Astrocyte of the cerebellum (primary cell): ENCODE measurements around the gene AUP1.

ENCODE experiments used
- DNase-seq: peaks from one replicate; pipeline ENCODE4 v3.0.0-alpha.2; 2011; ENCODE audit warnings: low read depth
- H3K4me3 ChIP-seq: 2 replicates; pipeline ENCODE4 v1.5.1; 2011; ENCODE audit warnings: mild to moderate bottlenecking, low read depth, low read length, moderate library complexity
- in situ Hi-C: cut with HindIII; loops from 2 replicates; pipeline ENCODE4 v1.10.0; 2017; ENCODE audit warnings: low sequenced_read_pairs
- TF ChIP-seq, protein P1 (sequence below): IDR thresholded peaks from 2 replicates; pipeline ENCODE4 v1.5.1; 2012; ENCODE audit warnings: low read length, low read depth, moderate library complexity, mild to moderate bottlenecking; ENCODE audit errors: missing control alignments

The AUP1 gene

GRCh38 chr2:74537140-74537539, 7.6 kb upstream of the AUP1 start:
- no peak overlapping the region for H3K4me3 ChIP-seq
- in situ Hi-C loops, result no loop called here
- TF ChIP-seq, protein P1, sequence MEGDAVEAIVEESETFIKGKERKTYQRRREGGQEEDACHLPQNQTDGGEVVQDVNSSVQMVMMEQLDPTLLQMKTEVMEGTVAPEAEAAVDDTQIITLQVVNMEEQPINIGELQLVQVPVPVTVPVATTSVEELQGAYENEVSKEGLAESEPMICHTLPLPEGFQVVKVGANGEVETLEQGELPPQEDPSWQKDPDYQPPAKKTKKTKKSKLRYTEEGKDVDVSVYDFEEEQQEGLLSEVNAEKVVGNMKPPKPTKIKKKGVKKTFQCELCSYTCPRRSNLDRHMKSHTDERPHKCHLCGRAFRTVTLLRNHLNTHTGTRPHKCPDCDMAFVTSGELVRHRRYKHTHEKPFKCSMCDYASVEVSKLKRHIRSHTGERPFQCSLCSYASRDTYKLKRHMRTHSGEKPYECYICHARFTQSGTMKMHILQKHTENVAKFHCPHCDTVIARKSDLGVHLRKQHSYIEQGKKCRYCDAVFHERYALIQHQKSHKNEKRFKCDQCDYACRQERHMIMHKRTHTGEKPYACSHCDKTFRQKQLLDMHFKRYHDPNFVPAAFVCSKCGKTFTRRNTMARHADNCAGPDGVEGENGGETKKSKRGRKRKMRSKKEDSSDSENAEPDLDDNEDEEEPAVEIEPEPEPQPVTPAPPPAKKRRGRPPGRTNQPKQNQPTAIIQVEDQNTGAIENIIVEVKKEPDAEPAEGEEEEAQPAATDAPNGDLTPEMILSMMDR, result no peak
- DNase-seq, result no peak

DNA sequence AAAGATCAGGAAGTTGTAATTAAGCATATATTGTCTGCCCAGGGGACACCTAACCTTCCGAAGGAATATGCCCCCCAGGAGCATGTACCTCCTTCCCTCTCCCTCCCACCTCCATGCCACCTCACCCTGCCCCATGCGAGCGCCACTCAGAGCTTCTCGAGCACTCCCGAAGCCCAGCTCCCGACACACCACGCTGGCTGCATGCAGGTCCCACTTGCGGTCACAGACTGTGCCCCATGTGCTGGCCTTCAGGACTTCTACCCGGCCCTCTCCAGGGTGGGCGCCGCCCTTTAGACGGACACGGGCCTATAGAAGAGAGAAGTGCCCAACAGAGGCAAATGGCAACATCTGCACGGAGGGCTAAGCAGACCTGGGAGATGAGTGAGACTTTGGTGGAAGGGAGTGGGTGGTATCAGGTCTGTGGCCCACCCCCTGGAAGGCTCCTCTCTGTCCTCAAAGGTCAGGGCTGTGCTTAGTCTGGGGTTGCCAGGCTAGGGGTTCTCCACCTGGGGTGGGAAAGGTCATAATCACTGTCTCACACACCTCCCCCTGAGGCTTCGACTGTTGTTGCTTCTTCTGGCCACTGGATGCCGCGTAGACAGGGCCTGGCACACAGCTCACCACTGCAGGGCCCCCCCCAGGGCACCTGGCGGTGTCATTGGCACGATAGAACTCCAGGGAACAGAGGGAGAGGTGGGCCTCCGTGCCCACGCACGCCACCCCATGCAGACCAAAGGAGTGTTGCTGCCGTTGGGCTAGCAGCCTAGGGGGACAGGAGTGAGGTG, 6.9 kb upstream of the AUP1 start:
- no peak overlapping the region for H3K4me3 ChIP-seq
- no peak for DNase-seq
- TF ChIP-seq, protein P1, result no peak
- in situ Hi-C loops, result no loop called here

DNA sequence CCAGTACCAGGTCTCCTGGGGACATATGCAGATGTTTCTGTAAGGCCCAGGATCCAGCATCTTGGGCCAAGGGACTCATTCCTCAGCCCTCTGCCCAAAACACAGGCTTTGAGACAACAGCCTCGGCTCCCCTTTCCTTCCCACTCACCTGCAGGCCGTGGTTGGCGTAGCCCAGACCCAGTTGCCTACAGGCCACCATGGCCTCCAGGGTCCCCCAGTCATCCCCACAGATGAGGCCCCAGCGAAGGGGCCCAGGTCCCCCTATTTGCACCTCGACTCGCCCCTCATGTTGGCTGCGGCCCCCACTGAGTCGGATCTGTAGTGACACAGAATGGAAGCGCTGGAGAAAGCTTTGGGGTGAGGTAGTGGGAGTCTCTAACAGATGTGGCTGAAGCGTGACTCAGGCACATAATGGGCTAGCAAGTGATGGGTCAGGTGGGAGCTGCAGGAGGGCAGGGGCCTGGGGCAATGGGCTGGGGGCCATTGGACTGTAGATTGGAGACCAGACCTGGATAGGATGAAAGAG, 6.0 kb upstream of the AUP1 start:
- DNase-seq, result no peak
- no peak overlapping the region for H3K4me3 ChIP-seq
- TF ChIP-seq, protein P1, result no peak
- in situ Hi-C loops, result no loop called here

- in situ Hi-C loops, result no loop called here
- no peak for DNase-seq
- no peak overlapping the region for H3K4me3 ChIP-seq
- TF ChIP-seq, protein P1, result no peak
Measured at GRCh38 chr2:74534411-74534810, 4.9 kb upstream of the AUP1 start.

- in situ Hi-C loops, result no loop called here
- no peak overlapping the region for H3K4me3 ChIP-seq
- no peak for DNase-seq
Measured at GRCh38 chr2:74533464-74533863, 4.0 kb upstream of the AUP1 start.

GRCh38 chr2:74532222-74532621, 2.7 kb upstream of the AUP1 start:
- DNase-seq, result no peak
- in situ Hi-C loops, result no loop called here
- TF ChIP-seq, protein P1, result no peak
- H3K4me3 ChIP-seq, result no peak overlapping the region

More at GRCh38 chr2:74533464-74533863, 4.0 kb upstream of the AUP1 start:
- TF ChIP-seq, protein P1, result no peak
